HepG2 (cell line): ENCODE data around the gene ARHGEF3. TPM values are rescaled to one million over a fixed set of nuclear protein-coding genes. Genes with fewer than 3 reads are reported as not detected.

Source experiments
- ATAC-seq: fragments of 200-7000 bp; cut with Tn5 transposase; 3 replicates; pipeline ENCODE4 v1.9.1; 2020; ENCODE audit warnings: mild to moderate bottlenecking, moderate library complexity
- BruUV-seq: library from RNA; stranded (reverse); fragments of 400-500 nt; replicated peaks from 2 replicates; lab custom pipeline; 2021; lab: Mats Ljungman, UMichigan
- CTCF ChIA-PET: fragments of 300-600 bp; formaldehyde crosslinking; extraction: SDS; loops from one replicate; lab custom pipeline; 2021; ENCODE audit warnings: low total read pairs, inconsistent platforms, low intra/inter-chr PET ratio; lab: Yijun Ruan, JAX
- POLR2A ChIA-PET: fragments of 350-600 bp; sonication (Branson Sonifier 250); formaldehyde crosslinking; loops from one replicate; lab custom pipeline; 2020; ENCODE audit warnings: antibody characterized with exemption, inconsistent platforms; lab: Yijun Ruan, JAX
- DNase-seq: peaks from one replicate; pipeline ENCODE4 v3.0.0-alpha.2; 2015; ENCODE audit warnings: low spot score
- FAIRE-seq: peaks from 3 replicates; lab custom pipeline; 2011; peaks lifted over from hg19 to GRCh38; lab: Jason Lieb, UNC
- H2AFZ ChIP-seq: one replicate; pipeline ENCODE4 v1.6.1; 2011; ENCODE audit warnings: low read length, inconsistent platforms
- H3K27ac ChIP-seq: fragments of 300-600 bp; 3 replicates; pipeline ENCODE4 v1.8.0; 2011; ENCODE audit warnings: mixed run types, mild to moderate bottlenecking, mixed read lengths, low read length, inconsistent platforms; ENCODE audit not compliant: insufficient read depth; ENCODE audit errors: extremely low read length
- H3K27me3 ChIP-seq, 2 experiments: fragments of 200-600 bp in 1 of 2; 2 replicates in 1 of 2; 3 replicates in 1 of 2; pipeline versions ENCODE4 v1.6.0 to v1.8.0; 2011; ENCODE audit warnings: low read length in 2 of 2, mild to moderate bottlenecking in 2 of 2, moderate library complexity in 2 of 2, inconsistent platforms in 1 of 2; ENCODE audit not compliant: insufficient read depth in 2 of 2, control insufficient read depth in 1 of 2
- H3K36me3 ChIP-seq, 2 experiments: fragments of 200-600 bp in 1 of 2; replicated peaks in 1 of 2; 2 replicates in 1 of 2; 3 replicates in 1 of 2; pipeline versions ENCODE4 v1.5.1 to v1.8.0; 2011; ENCODE audit warnings: low read length in 2 of 2, inconsistent platforms in 1 of 2; ENCODE audit not compliant: insufficient read depth in 2 of 2, control insufficient read depth in 1 of 2
- H3K4me1 ChIP-seq: 2 replicates; pipeline ENCODE4 v1.5.1; 2012; ENCODE audit warnings: low read length, inconsistent platforms; ENCODE audit not compliant: insufficient read depth
- H3K4me2 ChIP-seq: 2 replicates; pipeline ENCODE4 v1.6.0; 2011; ENCODE audit warnings: low read depth, low read length, inconsistent platforms
- H3K4me3 ChIP-seq, 3 experiments: fragments of 200-600 bp in 1 of 3; sonication (generic), shearing (Covaris generic) in 1 of 3; replicated peaks in 1 of 3; 2 replicates each; pipeline ENCODE4 v1.5.1; 2011 to 2016; ENCODE audit warnings: low read length in 3 of 3, inconsistent platforms in 2 of 3, low read depth in 2 of 3, mild to moderate bottlenecking in 2 of 3, control low read depth in 1 of 3, mixed read lengths in 1 of 3; ENCODE audit not compliant: insufficient read depth in 1 of 3
- H3K79me2 ChIP-seq: one replicate; pipeline ENCODE4 v1.6.1; 2011; ENCODE audit warnings: low read length, inconsistent platforms; ENCODE audit not compliant: insufficient read depth
- H3K9ac ChIP-seq: 2 replicates; pipeline ENCODE4 v1.6.0; 2011; ENCODE audit warnings: mild to moderate bottlenecking, low read depth, low read length, inconsistent platforms; ENCODE audit not compliant: insufficient read depth
- H3K9me3 ChIP-seq: 2 replicates; pipeline ENCODE4 v1.5.1; 2012; ENCODE audit warnings: mild to moderate bottlenecking, low read length
- H4K20me1 ChIP-seq: 2 replicates; pipeline ENCODE4 v1.6.0; 2011; ENCODE audit warnings: inconsistent platforms, mild to moderate bottlenecking, low read length, moderate library complexity; ENCODE audit not compliant: insufficient read depth
- FOXK1 ChIP-seq: sonication (generic); formaldehyde crosslinking; IDR thresholded peaks from 2 replicates; pipeline ENCODE4 v1.4.0; 2020; ENCODE audit warnings: low read depth, missing genetic modification reagents, borderline replicate concordance
- HNRNPL ChIP-seq: fragments of 200-400 bp; formaldehyde crosslinking; IDR thresholded peaks from 2 replicates; pipeline ENCODE4 v1.6.1; 2017; ENCODE audit warnings: mild to moderate bottlenecking, low read depth, low read length
- NCOA5 ChIP-seq: sonication (generic); formaldehyde crosslinking; IDR thresholded peaks from 2 replicates; pipeline ENCODE4 v1.4.0; 2020; ENCODE audit warnings: missing genetic modification reagents
- PAWR ChIP-seq: sonication (generic); formaldehyde crosslinking; IDR thresholded peaks from 2 replicates; pipeline ENCODE4 v1.4.0; 2020; ENCODE audit warnings: missing genetic modification reagents, mild to moderate bottlenecking, borderline replicate concordance
- TCF7 ChIP-seq: sonication (generic); IDR thresholded peaks from 2 replicates; pipeline ENCODE4 v1.6.1; 2016; ENCODE audit warnings: antibody characterized with exemption, low read depth
- WIZ ChIP-seq: sonication (generic); formaldehyde crosslinking; IDR thresholded peaks from 2 replicates; pipeline ENCODE4 v1.5.1; 2020; ENCODE audit warnings: mild to moderate bottlenecking, missing genetic modification reagents
- ZNF460 ChIP-seq: sonication (generic); formaldehyde crosslinking; IDR thresholded peaks from 2 replicates; pipeline ENCODE4 v1.5.1; 2020; ENCODE audit warnings: missing genetic modification reagents, mild to moderate bottlenecking, borderline replicate concordance
- ZNF616 ChIP-seq: sonication (generic); formaldehyde crosslinking; IDR thresholded peaks from 2 replicates; pipeline ENCODE4 v1.5.0; 2020; ENCODE audit warnings: low read depth, mild to moderate bottlenecking, missing genetic modification reagents
- ZNF652 ChIP-seq: IDR thresholded peaks from 2 replicates; pipeline ENCODE4 v1.6.1; 2016; ENCODE audit warnings: low read depth, borderline replicate concordance
- ZNF883 ChIP-seq: sonication (generic); formaldehyde crosslinking; IDR thresholded peaks from 2 replicates; pipeline ENCODE4 v1.5.1; 2020; ENCODE audit warnings: mild to moderate bottlenecking, missing genetic modification reagents; ENCODE audit errors: not compliant biosample characterization
- WGBS: methylation state at CpG from one replicate; pipeline ENCODE4 v1.1.6; 2017; ENCODE audit warnings: low lambda C conversion rate; 5-methylcytosine and 5-hydroxymethylcytosine counted together
- in situ Hi-C: cut with HindIII; loops from 2 replicates; pipeline ENCODE4 v1.10.0; 2017; ENCODE audit warnings: low pct_unique_long_range_greater_than_20kb; ENCODE audit not compliant: extremely low pct_ligation_motif_present
- intact Hi-C: fragments of 100-400 bp; cut with micrococcal nuclease; formaldehyde crosslinking; loops from one replicate; pipeline ENCODE4 v1.10.0; 2022; ENCODE audit not compliant: unreplicated experiment
- polyA plus RNA-seq, 8 experiments: library from polyadenylated mRNA; depleted of rRNA in 3 of 8; stranded (reverse) in 7 of 8; unstranded in 1 of 8; fragments of >200 nt; fragmentation: Illumina TruSeq in 4 of 8; extraction: Trizol in 4 of 8; gene quantifications; 2 replicates each; pipeline versions ENCODE4 v1.2.1 to v1.2.3, GENCODE V29; 2011 to 2016; ENCODE audit warnings: low read depth in 4 of 8, missing spikeins in 1 of 8, mixed read lengths in 1 of 8; ENCODE audit not compliant: insufficient read depth in 1 of 8
- total RNA-seq, 5 experiments: library from RNA; depleted of rRNA; stranded (reverse); fragments of >200 nt; fragmentation: Illumina TruSeq; extraction: Trizol; gene quantifications; 2 replicates each; pipeline ENCODE4 v1.2.3, GENCODE V29; 2016; ENCODE audit warnings: low read depth in 1 of 5
- TF ChIP-seq, protein P1 (sequence below): sonication (generic); formaldehyde crosslinking; IDR thresholded peaks from 2 replicates; pipeline ENCODE4 v1.4.0; 2020; ENCODE audit warnings: low read depth, missing genetic modification reagents
- TF ChIP-seq, protein P2 (sequence below): sonication (generic); formaldehyde crosslinking; IDR thresholded peaks from 2 replicates; pipeline ENCODE4 v1.4.0; 2020; ENCODE audit warnings: missing genetic modification reagents

The ARHGEF3 gene
- total and polyA plus RNA-seq, 2 of the 13 experiments (the other 11 are each of a cell fraction or from before 2014, with no cell fraction given): 14.8 to 23.1 TPM

DNA sequence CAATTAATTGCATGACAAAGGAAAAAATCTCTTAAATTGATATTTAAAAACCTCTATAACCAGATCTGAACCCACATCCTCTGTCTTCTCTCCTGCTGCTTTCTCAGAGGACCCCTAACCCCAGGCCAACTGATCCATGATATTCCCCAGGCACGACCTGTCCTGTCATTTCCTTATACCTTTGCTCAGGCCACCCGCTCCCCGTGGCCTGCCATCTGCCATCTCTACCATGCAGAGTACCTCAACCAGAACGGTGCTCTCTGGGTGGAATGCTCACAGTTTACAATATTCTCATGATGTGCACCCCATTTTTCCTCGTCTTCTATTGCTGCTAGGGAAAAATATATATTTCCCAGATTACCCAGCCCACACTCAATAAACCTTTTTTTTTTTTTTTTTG is 57.7 kb downstream of the ARHGEF3 start (continued):
- TF ChIP-seq PAWR (no peak), ZNF460 (no peak)

DNA sequence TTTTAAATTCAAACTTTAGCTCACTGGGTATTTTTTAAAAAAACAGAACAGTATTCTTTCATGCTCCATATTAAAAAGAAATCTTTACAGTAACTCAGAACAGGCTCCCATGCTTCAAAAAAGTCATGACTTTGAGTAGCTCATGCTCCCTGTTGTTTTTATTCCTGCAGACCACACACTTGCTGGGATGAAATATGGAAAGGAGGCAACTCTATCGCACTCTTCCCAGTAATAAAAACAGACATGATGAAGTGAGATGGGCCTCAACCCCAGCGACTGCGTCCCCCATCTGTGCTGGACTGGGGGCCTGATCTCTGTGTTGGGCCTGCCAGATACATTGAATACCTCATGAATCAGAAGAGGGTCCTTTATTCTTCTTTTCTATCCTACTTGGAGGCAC is 58.9 kb downstream of the ARHGEF3 start:
- Histone ChIP-seq H3K79me2 (no peaks in the 10 kb centered on the region), H3K36me3 (peaks cover 14 to 43% of the 10 kb centered on the region in 2 experiments), H3K4me3 (no peak overlapping the region), H3K9ac (no peak overlapping the region), H3K27ac (no peak overlapping the region), H3K9me3 (no peaks in the 10 kb centered on the region), H3K4me2 (no peak overlapping the region), H4K20me1 (no peaks in the 10 kb centered on the region), H3K4me1 (peaks cover 7% of the 10 kb centered on the region), H2AFZ (no peak overlapping the region), H3K27me3 (no peaks in the 10 kb centered on the region)
- no peak for DNase-seq
- TF ChIP-seq, protein P1, sequence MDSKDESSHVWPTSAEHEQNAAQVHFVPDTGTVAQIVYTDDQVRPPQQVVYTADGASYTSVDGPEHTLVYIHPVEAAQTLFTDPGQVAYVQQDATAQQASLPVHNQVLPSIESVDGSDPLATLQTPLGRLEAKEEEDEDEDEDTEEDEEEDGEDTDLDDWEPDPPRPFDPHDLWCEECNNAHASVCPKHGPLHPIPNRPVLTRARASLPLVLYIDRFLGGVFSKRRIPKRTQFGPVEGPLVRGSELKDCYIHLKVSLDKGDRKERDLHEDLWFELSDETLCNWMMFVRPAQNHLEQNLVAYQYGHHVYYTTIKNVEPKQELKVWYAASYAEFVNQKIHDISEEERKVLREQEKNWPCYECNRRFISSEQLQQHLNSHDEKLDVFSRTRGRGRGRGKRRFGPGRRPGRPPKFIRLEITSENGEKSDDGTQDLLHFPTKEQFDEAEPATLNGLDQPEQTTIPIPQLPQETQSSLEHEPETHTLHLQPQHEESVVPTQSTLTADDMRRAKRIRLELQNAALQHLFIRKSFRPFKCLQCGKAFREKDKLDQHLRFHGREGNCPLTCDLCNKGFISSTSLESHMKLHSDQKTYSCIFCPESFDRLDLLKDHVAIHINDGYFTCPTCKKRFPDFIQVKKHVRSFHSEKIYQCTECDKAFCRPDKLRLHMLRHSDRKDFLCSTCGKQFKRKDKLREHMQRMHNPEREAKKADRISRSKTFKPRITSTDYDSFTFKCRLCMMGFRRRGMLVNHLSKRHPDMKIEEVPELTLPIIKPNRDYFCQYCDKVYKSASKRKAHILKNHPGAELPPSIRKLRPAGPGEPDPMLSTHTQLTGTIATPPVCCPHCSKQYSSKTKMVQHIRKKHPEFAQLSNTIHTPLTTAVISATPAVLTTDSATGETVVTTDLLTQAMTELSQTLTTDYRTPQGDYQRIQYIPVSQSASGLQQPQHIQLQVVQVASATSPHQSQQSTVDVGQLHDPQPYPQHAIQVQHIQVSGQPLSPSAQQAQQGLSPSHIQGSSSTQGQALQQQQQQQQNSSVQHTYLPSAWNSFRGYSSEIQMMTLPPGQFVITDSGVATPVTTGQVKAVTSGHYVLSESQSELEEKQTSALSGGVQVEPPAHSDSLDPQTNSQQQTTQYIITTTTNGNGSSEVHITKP: no peak
- no peak for TF ChIP-seq ZNF883
- no peak for TF ChIP-seq ZNF652
- no peak for TF ChIP-seq FOXK1 (CRISPR knock-in tag)
- TF ChIP-seq TCF7: no peak
- TF ChIP-seq, protein P2, sequence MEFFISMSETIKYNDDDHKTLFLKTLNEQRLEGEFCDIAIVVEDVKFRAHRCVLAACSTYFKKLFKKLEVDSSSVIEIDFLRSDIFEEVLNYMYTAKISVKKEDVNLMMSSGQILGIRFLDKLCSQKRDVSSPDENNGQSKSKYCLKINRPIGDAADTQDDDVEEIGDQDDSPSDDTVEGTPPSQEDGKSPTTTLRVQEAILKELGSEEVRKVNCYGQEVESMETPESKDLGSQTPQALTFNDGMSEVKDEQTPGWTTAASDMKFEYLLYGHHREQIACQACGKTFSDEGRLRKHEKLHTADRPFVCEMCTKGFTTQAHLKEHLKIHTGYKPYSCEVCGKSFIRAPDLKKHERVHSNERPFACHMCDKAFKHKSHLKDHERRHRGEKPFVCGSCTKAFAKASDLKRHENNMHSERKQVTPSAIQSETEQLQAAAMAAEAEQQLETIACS (CRISPR knock-in tag): no peak
- no peak for TF ChIP-seq WIZ
- no peak for TF ChIP-seq ZNF616 (CRISPR knock-in tag)
- no peak for TF ChIP-seq HNRNPL
- TF ChIP-seq NCOA5 (CRISPR knock-in tag): no peak
- FAIRE-seq: no peak
- POLR2A ChIA-PET: interaction anchor here (0.8 kb wide), 1 partner anchor 41 kb away, joined by 3 read pairs; no protein-coding TSS in a partner anchor
- 100% methylated on average over 3 of the region's 3 CpGs for WGBS
- BruUV-seq: no TSS peak
- in situ Hi-C loops (no loop called here), intact Hi-C loops (no loop called here)
- no peak for ATAC-seq
- CTCF ChIA-PET: no interaction called here
